ENCODE results near the gene RPLP2. TPM values are rescaled to one million over a fixed set of nuclear protein-coding genes. Genes with fewer than 3 reads are reported as not detected.
A peak's percentile ranks its signal among the peaks of the same experiment; 100 is the strongest.

Gene RPLP2
- polyA plus RNA-seq, 1 of the 3 experiments (the other 2 are of a cell fraction), result 799 TPM

DNA sequence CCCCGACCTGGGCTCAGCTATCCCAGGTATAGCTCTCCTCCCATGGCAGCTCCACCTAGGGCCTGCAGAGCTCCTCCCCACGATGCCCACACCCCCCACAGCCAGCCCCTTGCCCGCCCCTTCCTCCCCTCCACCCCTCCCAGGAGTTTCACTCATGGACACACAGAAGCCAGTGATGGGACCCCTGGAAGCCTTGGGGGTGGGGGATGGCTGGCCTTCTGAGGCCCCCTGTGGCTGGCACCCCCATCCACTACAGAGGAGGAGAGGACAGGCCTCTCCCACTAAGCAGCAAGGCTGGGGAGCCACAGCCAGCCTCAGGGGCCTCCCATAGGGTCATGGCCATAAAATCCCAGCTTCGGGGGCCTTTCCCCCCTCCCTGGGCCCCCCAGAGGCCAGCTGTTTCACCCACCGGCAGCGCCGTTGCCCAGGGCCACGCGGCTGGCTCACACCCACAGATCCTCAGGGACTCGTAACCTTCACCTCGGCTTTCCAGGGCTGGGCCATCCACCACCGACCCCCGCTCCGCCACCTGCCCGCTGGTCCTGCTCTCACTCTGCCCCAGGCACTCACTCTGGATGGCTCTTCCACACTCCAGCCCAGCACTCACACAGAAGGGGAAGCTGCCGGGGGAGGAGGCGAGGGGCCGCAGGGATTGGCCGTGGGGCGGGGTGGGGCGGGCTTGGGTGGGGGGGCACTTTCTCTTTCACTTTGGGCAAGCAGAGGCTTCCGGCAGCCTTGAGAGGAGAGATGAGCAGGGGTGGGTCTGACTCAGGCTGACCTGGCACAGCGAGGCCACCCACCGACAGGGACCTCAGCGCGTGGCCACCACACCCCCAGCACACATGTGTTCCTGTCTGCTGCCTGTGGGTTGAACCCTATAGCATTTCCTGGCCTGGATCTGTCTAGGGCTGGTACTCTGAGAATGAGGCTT is 13.9 kb upstream of the RPLP2 start:
- H3K9ac ChIP-seq, result peak overlapping the region; percentile 87
- no peak for TF ChIP-seq EP300 (IDR thresholded peaks at IDR 0.05; ENCODE audit: borderline replicate concordance in 1 of 2, low read depth in 1 of 2, low read length in 1 of 2)
- no peak for TF ChIP-seq RFX5 (IDR thresholded peaks at IDR 0.05; ENCODE audit: low read length)
- no peak for TF ChIP-seq IRF3 (IDR thresholded peaks at IDR 0.05; ENCODE audit: low read depth, low read length)
- TF ChIP-seq MXI1 (IDR thresholded peaks at IDR 0.05; ENCODE audit: low read depth, low read length), result peak; percentile 91
- TF ChIP-seq FOXJ3 (CRISPR knock-in tag; IDR thresholded peaks at IDR 0.05), result no peak
- TF ChIP-seq CTCF (IDR thresholded peaks at IDR 0.05), result no peak
- no peak for TF ChIP-seq SIN3A (IDR thresholded peaks at IDR 0.05; ENCODE audit: borderline replicate concordance, low read depth, low read length)
- TF ChIP-seq MAX (IDR thresholded peaks at IDR 0.05; ENCODE audit: low read depth), result peak; percentile 90
- TF ChIP-seq GATA2 (CRISPR knock-in tag; IDR thresholded peaks at IDR 0.05), result no peak
- no peak for TF ChIP-seq USF1 (IDR thresholded peaks at IDR 0.05; ENCODE audit: borderline replicate concordance, low read depth)
- peak; percentile 63; the same call in 1 of the 2 replicates for TF ChIP-seq TAF1 (IDR thresholded peaks at IDR 0.05; ENCODE audit: borderline replicate concordance, low read depth, low read length)
- TF ChIP-seq POLR2AphosphoS5 (IDR thresholded peaks at IDR 0.05; ENCODE audit: low read depth, low read length), result peak; percentile 58; the same call in 1 of the 2 replicates
- TF ChIP-seq GABPA (IDR thresholded peaks at IDR 0.05; ENCODE audit: low read depth), result no peak
- no peak for TF ChIP-seq REST (IDR thresholded peaks at IDR 0.05; ENCODE audit: low read depth, low read length)
- no peak for TF ChIP-seq EZH2phosphoT487 (IDR thresholded peaks at IDR 0.05; ENCODE audit: borderline replicate concordance, low read depth)
- peak overlapping the region; percentile 100 for H3K4me2 ChIP-seq
- WGBS (ENCODE audit: low lambda C conversion rate), result 13% methylated on average over 9 of the region's 26 CpGs
- peaks cover 14% of the 10 kb centered on the region for H3F3A ChIP-seq (replicated peaks; ENCODE audit: insufficient read depth)
- no peaks in the 10 kb centered on the region for H3K9me3 ChIP-seq
- H3K9me2 ChIP-seq, result no peaks in the 10 kb centered on the region
- peaks cover 0 to 46% of the 10 kb centered on the region in 2 experiments for H3K36me3 ChIP-seq (replicated peaks in 1 of 2; ENCODE audit: control insufficient read depth in 1 of 2, insufficient read depth in 2 of 2, low read length in 1 of 2)
- no peak overlapping the region for H2AFZ ChIP-seq (ENCODE audit: low read depth)
- no peaks in the 10 kb centered on the region for H4K20me1 ChIP-seq (ENCODE audit: insufficient read depth)
- H3K4me3 ChIP-seq (ENCODE audit: low read depth in 2 of 2, low read length in 1 of 2), result peak overlapping the region; percentile 90 to 92
- H3K27ac ChIP-seq (ENCODE audit: low read depth in 2 of 2, low read length in 1 of 2), result peak overlapping the region; percentile 93
- POLR2A ChIA-PET, result interaction anchor here (0.6 to 2.5 kb wide), 4 partner anchors 8 to 234 kb away, joined by 3 to 14 read pairs (median 6); partner anchors contain the start of genes PNPLA2 and RPLP2
- DNase-seq, result peak; percentile 84
- H3K79me2 ChIP-seq (ENCODE audit: insufficient read depth), result peaks cover 20% of the 10 kb centered on the region
- no peaks in the 10 kb centered on the region for H3K27me3 ChIP-seq (ENCODE audit: insufficient read depth)
- H3K4me1 ChIP-seq (ENCODE audit: control insufficient read depth in 1 of 2, insufficient read depth in 2 of 2, low read depth in 1 of 2, low read length in 1 of 2), result peaks cover 8 to 40% of the 10 kb centered on the region in 2 experiments; a peak in 2 of 4 replicates
- CTCF ChIA-PET, result interaction anchor here (0.9 to 6.3 kb wide), 3 partner anchors 12 to 68 kb away, joined by 3 to 43 read pairs (median 4); no protein-coding TSS in a partner anchor
